HG03103 (cell line): ENCODE data around the gene ZNF383.
"Not testable (repeated sequence)": the region's sequence is repeated elsewhere in the genome, so short reads cannot be mapped to it uniquely, and the experiment has no call there.

Experiments
- ATAC-seq: cut with Tn5 transposase; IDR thresholded peaks from one replicate; pipeline ENCODE4 v1.9.1; 2021; ENCODE audit warnings: low read depth; ENCODE audit not compliant: unreplicated experiment

Gene ZNF383

GRCh38 chr19:37292998-37293939 lies 75.3 kb downstream of the ZNF383 start:
- ATAC-seq, result not testable (repeated sequence)

DNA sequence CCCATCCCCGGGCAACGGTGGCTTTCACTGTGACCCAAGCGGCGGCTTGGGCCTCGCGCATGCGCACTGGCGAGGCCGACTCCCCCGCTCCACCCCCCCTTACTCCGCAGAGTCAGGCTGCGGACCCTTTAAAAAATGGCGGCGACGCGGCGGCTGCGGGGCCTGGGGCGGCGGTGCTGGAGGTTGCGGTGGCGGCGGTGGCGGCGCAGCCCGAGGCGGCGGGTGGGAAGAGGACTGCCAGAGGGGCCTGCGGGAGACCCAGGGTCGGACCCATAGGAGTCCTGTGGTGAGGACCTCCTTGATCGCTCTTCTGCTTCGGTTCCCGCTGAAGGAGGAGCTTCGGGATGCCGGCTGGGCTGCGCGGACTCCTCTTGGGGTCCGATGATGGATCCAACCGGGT lies 76.2 kb downstream of the ZNF383 start:
- ATAC-seq, result not testable (repeated sequence)
